MCF 10A (cell line): Measurements from ENCODE around the gene USP25. TPM values are rescaled to one million over a fixed set of nuclear protein-coding genes. Genes with fewer than 3 reads are reported as not detected.

Source experiments
- BruUV-seq: library from RNA; stranded (reverse); fragments of 400-500 nt; replicated peaks from 2 replicates; lab custom pipeline; 2021; lab: Mats Ljungman, UMichigan
- CTCF ChIA-PET: fragments of 300-600 bp; sonication (Branson Sonifier 250); formaldehyde crosslinking; extraction: SDS; loops from one replicate; lab custom pipeline; 2021; ENCODE audit warnings: antibody characterized with exemption, inconsistent platforms; lab: Yijun Ruan, JAX
- POLR2A ChIA-PET: fragments of 300-600, 350-650 bp; sonication (Branson Sonifier 250); formaldehyde crosslinking; extraction: SDS; loops from one replicate; lab custom pipeline; 2020; ENCODE audit warnings: antibody characterized with exemption, inconsistent platforms; lab: Yijun Ruan, JAX
- DNase-seq: peaks from one replicate; pipeline ENCODE4 v3.0.0-alpha.2; 2018; ENCODE audit not compliant: unreplicated experiment
- H3K27ac Mint-ChIP-seq: one replicate; pipeline ENCODE4 v1.8.0; 2022; ENCODE audit warnings: mild to moderate bottlenecking, low read depth, mixed read lengths; ENCODE audit not compliant: unreplicated experiment
- H3K27me3 Mint-ChIP-seq: one replicate; pipeline ENCODE4 v1.8.0; 2022; ENCODE audit warnings: mixed read lengths; ENCODE audit not compliant: insufficient read depth, unreplicated experiment
- H3K36me3 Mint-ChIP-seq: one replicate; pipeline ENCODE4 v1.8.0; 2022; ENCODE audit warnings: mild to moderate bottlenecking, moderate library complexity, mixed read lengths; ENCODE audit not compliant: insufficient read depth, unreplicated experiment
- H3K4me1 Mint-ChIP-seq: one replicate; pipeline ENCODE4 v1.8.0; 2022; ENCODE audit warnings: mixed read lengths; ENCODE audit not compliant: insufficient read depth, unreplicated experiment
- H3K4me3 Mint-ChIP-seq: one replicate; pipeline ENCODE4 v1.8.0; 2022; ENCODE audit warnings: mild to moderate bottlenecking, moderate library complexity, mixed read lengths; ENCODE audit not compliant: unreplicated experiment
- H3K9me3 Mint-ChIP-seq: one replicate; pipeline ENCODE4 v1.8.0; 2022; ENCODE audit warnings: mixed read lengths; ENCODE audit not compliant: unreplicated experiment
- intact Hi-C: fragments of 100-400 bp; cut with micrococcal nuclease; formaldehyde crosslinking; loops from 2 replicates; pipeline ENCODE4 v1.14.1; 2022
- total RNA-seq: library from RNA; stranded (reverse); gene quantifications from 2 replicates; pipeline ENCODE4 v1.2.3, GENCODE V29; 2022
- TF ChIP-seq, protein P1 (sequence below): fragments of 200-600 bp; IDR thresholded peaks from one replicate; pipeline ENCODE4 v1.8.0; 2022; ENCODE audit warnings: antibody characterized with exemption, mild to moderate bottlenecking; ENCODE audit not compliant: unreplicated experiment

The USP25 gene
- total RNA-seq, 1 experiment from 2014 or later, result 90.8 TPM

DNA sequence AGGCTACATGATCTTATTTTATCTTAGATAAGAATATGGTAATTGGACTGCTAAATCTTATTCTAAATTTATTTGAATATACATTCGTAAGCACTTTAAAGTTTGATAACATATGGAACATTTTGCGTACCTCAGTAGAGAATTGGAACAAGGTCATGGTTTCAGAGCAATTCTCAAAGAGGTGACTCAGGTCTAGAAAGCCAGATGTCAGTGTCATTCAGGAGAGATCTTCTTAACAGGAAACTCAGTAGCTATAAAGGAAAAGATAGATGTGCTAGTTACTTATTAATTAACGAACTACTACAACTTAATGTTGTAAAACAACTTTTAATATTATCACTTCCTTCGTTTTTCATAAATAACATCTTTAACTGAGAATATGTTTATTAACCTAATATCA lies 142.5 kb downstream of the USP25 start:
- TF ChIP-seq, protein P1, sequence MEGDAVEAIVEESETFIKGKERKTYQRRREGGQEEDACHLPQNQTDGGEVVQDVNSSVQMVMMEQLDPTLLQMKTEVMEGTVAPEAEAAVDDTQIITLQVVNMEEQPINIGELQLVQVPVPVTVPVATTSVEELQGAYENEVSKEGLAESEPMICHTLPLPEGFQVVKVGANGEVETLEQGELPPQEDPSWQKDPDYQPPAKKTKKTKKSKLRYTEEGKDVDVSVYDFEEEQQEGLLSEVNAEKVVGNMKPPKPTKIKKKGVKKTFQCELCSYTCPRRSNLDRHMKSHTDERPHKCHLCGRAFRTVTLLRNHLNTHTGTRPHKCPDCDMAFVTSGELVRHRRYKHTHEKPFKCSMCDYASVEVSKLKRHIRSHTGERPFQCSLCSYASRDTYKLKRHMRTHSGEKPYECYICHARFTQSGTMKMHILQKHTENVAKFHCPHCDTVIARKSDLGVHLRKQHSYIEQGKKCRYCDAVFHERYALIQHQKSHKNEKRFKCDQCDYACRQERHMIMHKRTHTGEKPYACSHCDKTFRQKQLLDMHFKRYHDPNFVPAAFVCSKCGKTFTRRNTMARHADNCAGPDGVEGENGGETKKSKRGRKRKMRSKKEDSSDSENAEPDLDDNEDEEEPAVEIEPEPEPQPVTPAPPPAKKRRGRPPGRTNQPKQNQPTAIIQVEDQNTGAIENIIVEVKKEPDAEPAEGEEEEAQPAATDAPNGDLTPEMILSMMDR, result no peak
- Mint-ChIP-seq H3K4me3 (no peak overlapping the region), H3K27me3 (no peaks in the 10 kb centered on the region), H3K36me3 (peaks cover 94% of the 10 kb centered on the region), H3K4me1 (no peaks in the 10 kb centered on the region), H3K27ac (no peak overlapping the region), H3K9me3 (no peaks in the 10 kb centered on the region)
- ChIA-PET POLR2A (no interaction called here), CTCF (no interaction called here)
- intact Hi-C loops, result no loop called here
- DNase-seq, result no peak
- no TSS peak for BruUV-seq

DNA sequence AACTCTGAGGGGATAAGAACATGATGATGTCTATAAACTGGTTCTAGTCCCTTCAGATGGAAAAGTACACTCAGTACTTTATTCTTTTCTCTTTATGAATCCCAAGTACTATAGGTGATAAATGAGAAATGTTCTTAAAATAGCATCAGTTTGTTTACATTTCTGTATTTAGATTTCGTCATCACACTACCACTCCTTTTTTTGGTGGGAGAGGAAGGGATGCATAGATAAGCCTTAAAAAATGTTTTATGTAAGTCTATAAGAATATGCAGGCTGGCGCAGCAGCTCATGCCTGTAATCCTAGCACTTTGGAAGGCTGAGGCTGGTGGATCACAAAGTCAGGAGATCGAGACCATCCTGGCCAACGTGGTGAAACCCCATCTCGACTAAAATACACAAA lies 144.8 kb downstream of the USP25 start:
- Mint-ChIP-seq H3K27me3 (no peaks in the 10 kb centered on the region), H3K27ac (no peak overlapping the region)
- POLR2A ChIA-PET, result no interaction called here

GRCh38 chr21:15875286-15875685 lies 145.5 kb downstream of the USP25 start:
- intact Hi-C loops, result no loop called here
- ChIA-PET CTCF (interaction anchor here (0.6 kb wide), 1 partner anchor 1362 kb away, joined by 3 read pairs; no protein-coding TSS in a partner anchor), POLR2A (no interaction called here)
- no TSS peak for BruUV-seq
- DNase-seq, result no peak
- Mint-ChIP-seq H3K27ac (peak overlapping the region; percentile 49), H3K4me1 (no peaks in the 10 kb centered on the region), H3K36me3 (peaks cover 86% of the 10 kb centered on the region), H3K4me3 (no peak overlapping the region), H3K27me3 (no peaks in the 10 kb centered on the region), H3K9me3 (no peaks in the 10 kb centered on the region)
- TF ChIP-seq, protein P1, result no peak

More for the DNA sequence above, 144.8 kb downstream of the USP25 start:
- H3K9me3 Mint-ChIP-seq, result no peaks in the 10 kb centered on the region
- no peak for DNase-seq
- TF ChIP-seq, protein P1, result no peak
- intact Hi-C loops, result no loop called here
- CTCF ChIA-PET, result interaction anchor here (0.6 kb wide), 1 partner anchor 1363 kb away, joined by 3 read pairs; no protein-coding TSS in a partner anchor
- H3K4me1 Mint-ChIP-seq, result no peaks in the 10 kb centered on the region
- BruUV-seq, result no TSS peak
- peaks cover 86% of the 10 kb centered on the region for H3K36me3 Mint-ChIP-seq
- no peak overlapping the region for H3K4me3 Mint-ChIP-seq

GRCh38 chr21:15893902-15894301 lies 164.1 kb downstream of the USP25 start:
- no peak overlapping the region for H3K4me3 Mint-ChIP-seq
- DNase-seq, result no peak
- no peaks in the 10 kb centered on the region for H3K4me1 Mint-ChIP-seq
- ChIA-PET POLR2A (interaction anchor here (0.7 kb wide), 1 partner anchor 120 kb away, joined by 3 read pairs; no protein-coding TSS in a partner anchor), CTCF (interaction anchor here (0.6 kb wide), 1 partner anchor 1386 kb away, joined by 3 read pairs; no protein-coding TSS in a partner anchor)
- H3K9me3 Mint-ChIP-seq, result peaks cover 24% of the 10 kb centered on the region
- no peaks in the 10 kb centered on the region for H3K27me3 Mint-ChIP-seq
- H3K27ac Mint-ChIP-seq, result peak overlapping the region; percentile 12
- TF ChIP-seq, protein P1, result no peak
- intact Hi-C loops, result no loop called here
- peaks cover 61% of the 10 kb centered on the region for H3K36me3 Mint-ChIP-seq
- BruUV-seq, result no TSS peak
